Epithelial cell of esophagus (primary cell): ENCODE results near the gene OPRM1.

Source experiments
- DNase-seq: peaks from one replicate; pipeline ENCODE4 v3.0.0; 2010; ENCODE audit warnings: low read depth
- H3K4me3 ChIP-seq: 2 replicates; pipeline ENCODE4 v1.5.1; 2011; ENCODE audit warnings: mild to moderate bottlenecking, low read length, control low read depth
- TF ChIP-seq, protein P1 (sequence below): IDR thresholded peaks from 2 replicates; pipeline ENCODE4 v1.5.1; 2011; ENCODE audit warnings: low read depth, mild to moderate bottlenecking, low read length, control low read depth, inconsistent platforms; ENCODE audit not compliant: insufficient read depth; ENCODE audit errors: missing control alignments

The OPRM1 gene

DNA sequence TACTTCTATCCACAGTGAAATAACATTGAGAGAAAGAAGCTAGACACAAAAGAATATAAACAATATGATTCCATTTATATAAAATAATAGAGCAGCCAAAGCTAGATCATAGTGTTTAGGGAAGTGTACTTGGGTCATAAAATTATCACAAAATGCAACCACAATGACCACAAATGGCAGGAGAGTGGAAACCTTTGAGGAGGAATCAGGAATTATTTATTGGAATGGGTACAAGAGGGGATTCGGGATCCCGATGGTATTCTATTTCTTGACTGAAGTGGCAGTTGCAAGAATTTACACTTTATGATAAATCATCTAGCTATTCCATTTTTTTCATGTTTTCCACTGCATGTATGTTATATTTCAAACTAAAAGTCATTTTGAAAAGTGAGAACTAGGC lies 241.5 kb downstream of the OPRM1 start:
- no peak overlapping the region for H3K4me3 ChIP-seq
- no peak for DNase-seq
- TF ChIP-seq, protein P1, sequence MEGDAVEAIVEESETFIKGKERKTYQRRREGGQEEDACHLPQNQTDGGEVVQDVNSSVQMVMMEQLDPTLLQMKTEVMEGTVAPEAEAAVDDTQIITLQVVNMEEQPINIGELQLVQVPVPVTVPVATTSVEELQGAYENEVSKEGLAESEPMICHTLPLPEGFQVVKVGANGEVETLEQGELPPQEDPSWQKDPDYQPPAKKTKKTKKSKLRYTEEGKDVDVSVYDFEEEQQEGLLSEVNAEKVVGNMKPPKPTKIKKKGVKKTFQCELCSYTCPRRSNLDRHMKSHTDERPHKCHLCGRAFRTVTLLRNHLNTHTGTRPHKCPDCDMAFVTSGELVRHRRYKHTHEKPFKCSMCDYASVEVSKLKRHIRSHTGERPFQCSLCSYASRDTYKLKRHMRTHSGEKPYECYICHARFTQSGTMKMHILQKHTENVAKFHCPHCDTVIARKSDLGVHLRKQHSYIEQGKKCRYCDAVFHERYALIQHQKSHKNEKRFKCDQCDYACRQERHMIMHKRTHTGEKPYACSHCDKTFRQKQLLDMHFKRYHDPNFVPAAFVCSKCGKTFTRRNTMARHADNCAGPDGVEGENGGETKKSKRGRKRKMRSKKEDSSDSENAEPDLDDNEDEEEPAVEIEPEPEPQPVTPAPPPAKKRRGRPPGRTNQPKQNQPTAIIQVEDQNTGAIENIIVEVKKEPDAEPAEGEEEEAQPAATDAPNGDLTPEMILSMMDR: no peak

DNA sequence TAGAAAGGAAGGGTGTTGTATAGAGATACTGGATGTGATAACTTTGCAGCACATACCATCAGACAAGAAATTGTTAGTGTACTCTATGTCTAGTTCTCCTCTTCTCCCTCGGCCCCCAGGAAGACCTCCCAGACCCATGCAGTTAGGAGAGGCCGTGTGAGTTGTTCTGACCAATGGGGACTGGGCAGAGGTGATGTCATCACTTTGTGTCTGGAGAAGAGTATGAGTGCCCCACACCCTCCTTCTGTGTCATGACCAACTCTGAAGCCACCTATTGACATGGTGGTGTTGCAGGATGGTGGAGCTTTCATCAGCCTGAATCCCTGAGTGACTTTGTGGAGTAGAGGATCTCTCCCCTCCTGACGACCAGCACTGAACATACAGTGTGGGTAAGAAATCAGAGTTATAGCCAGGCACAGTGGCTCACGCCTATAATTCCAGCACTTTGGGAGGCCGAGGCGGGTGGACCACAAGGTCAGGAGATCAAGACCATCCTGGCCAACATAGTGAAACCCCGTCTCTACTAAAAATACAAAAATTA lies 245.3 kb downstream of the OPRM1 start:
- no peak for DNase-seq
- TF ChIP-seq, protein P1: no peak
- H3K4me3 ChIP-seq: no peak overlapping the region

DNA sequence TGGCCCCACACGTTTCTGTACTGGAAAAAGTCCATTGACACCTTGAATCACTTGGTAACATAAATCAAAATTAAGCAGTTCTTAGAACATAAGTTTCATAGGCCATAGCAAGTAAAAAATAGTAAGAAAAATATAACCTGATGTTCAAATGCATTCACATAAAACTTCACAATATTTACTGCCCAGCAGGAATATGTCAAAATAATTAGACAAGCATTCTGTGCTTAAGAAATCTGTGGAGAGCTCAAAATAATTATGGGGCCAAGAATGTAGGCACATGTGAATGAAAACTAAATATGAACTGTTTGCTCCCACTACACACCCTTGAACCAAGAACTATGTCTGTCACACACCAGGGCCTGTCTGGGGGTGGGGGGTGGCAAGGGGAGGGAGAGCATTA lies 246.8 kb downstream of the OPRM1 start:
- H3K4me3 ChIP-seq: no peak overlapping the region
- DNase-seq: no peak
- TF ChIP-seq, protein P1: no peak

DNA sequence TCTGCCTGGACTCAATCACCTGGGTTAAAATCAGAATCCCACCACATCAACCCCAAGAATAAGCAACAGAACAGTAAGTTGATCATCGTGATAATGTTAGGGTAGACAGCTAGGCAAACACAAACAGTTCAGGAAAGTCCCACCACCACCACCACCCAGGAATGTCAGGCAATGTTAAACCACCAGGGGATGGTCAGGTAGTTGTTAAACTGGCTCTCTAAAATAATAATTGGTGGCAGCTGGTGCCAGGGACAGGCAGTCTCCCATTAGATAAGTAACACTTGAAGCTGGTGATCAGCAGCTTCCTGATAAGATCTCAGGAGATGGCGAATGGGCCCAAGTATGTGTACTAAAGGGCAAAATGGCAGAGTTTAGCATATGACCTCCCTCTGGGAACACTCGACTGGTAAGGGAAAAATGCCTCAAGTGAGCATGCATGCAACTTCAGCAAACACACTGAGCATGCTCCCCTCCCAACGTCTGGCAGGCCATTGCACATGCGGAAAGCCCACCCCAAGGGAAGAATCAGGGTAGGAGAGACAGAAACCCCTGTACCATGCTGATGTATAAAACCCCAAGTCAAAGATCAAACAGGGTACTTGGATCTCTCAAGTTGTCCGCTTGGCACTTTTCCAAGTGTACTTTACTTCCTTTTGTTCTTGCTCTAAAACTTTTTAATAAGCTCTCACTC lies 250.9 kb downstream of the OPRM1 start:
- TF ChIP-seq, protein P1: no peak
- no peak overlapping the region for H3K4me3 ChIP-seq
- DNase-seq: no peak

DNA sequence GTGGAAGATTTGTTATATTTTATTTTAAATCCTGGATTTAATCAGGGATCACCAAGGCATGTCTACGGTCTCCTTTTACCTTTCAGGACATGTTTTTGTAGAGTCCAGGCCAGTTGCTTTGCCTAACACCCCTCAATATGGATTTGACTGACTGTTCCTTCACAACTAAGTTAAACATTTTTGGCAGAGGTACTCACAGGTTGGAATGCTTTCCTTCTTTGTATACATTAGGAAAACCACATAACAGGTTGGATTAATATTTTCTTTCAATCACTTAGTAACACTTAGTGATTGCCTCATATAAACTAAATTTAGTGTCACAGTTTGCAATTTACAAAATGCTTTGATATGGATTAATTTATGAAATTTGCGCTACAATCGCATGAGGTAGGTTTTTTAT lies 253.0 kb downstream of the OPRM1 start:
- TF ChIP-seq, protein P1: no peak
- peak; percentile 58 for DNase-seq
- H3K4me3 ChIP-seq: no peak overlapping the region

DNA sequence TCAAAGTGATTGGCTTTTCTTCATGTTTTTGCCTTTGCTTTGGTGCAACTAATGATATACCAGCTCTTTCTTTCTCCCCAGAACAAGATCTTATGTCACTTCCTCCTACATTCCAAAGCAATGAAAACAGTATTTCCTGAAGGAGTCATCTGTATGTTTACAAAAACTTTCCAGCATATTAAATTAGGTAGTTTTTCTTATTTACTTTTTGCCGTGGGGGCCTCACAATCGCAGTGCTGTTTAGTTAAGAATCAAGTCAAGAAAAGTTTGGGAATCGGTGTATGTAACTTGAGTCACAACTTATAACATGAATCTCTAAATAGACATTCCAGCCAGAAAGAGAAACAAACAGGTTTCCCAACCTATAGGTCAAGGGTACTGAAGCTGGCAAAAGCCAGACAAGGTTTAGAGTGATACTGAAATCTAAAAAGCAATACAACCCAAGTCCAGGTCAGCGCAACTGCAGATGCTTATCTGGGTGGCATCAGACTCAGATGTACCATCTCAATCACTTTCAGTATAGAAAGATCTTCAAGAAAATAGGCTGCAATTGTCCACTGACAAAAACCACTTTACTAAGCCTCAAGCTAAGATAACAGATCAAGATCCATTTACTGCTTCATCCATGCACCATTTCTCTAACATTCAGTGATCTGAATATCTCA lies 253.9 kb downstream of the OPRM1 start:
- H3K4me3 ChIP-seq: no peak overlapping the region
- TF ChIP-seq, protein P1: no peak
- DNase-seq: peak; percentile 77
